Body of pancreas (tissue), 4 donors: ENCODE data around the gene ZNF761.
"Not testable (repeated sequence)": the region's sequence is repeated elsewhere in the genome, so short reads cannot be mapped to it uniquely, and the experiment has no call there.

Source experiments
- CTCF ChIP-seq, 7 experiments: fragments of 450-650 bp in 4 of 7; fragments of 200-600 bp in 3 of 7; sonication (generic) in 3 of 7; IDR thresholded peaks; one replicate each; pipeline ENCODE4 v1.5.1; 2016 to 2019; ENCODE audit warnings: antibody characterized with exemption in 7 of 7
- POLR2A ChIP-seq, 3 donors: fragments of 450-650 bp; IDR thresholded peaks; one replicate each; pipeline ENCODE4 v1.6.1; 2016; ENCODE audit warnings: antibody characterized with exemption in 3 of 3, mild to moderate bottlenecking in 2 of 3

GRCh38 chr19:53447196-53447595 lies 15.4 kb downstream of the ZNF761 start:
- not testable (repeated sequence) for TF ChIP-seq POLR2A, CTCF (IDR thresholded peaks at IDR 0.05)
